Measurements from ENCODE around the gene KIAA1586. TPM values are rescaled to one million over a fixed set of nuclear protein-coding genes. Genes with fewer than 3 reads are reported as not detected.
A peak's percentile ranks its signal among the peaks of the same experiment; 100 is the strongest.

KIAA1586 gene
- total RNA-seq, 2 donors from 2014 or later: 12.1 to 12.4 TPM

DNA sequence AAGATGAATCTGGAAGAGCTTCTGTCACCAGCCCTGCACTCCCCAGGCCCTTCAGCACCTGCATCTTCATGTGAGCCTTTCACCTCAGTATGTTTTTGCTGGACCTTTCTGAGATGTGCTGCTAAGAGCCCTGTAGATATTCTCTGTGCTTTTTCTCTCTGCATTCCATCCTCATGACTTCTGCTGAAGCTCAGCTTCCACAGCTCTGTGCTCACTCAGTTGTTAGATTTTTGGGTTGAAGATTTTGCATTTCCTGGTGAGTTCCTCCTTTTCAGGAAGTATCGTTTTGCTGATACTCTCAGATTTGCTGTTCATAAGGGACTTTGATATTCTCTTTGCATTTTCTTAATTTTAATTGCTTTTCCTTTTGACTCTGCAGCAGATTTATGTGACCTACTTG lies 18.3 kb downstream of the KIAA1586 start:
- H3K36me3 Mint-ChIP-seq (ENCODE audit: insufficient read depth in 2 of 2): peaks cover 0 to 5% of the 10 kb centered on the region in 2 donors

DNA sequence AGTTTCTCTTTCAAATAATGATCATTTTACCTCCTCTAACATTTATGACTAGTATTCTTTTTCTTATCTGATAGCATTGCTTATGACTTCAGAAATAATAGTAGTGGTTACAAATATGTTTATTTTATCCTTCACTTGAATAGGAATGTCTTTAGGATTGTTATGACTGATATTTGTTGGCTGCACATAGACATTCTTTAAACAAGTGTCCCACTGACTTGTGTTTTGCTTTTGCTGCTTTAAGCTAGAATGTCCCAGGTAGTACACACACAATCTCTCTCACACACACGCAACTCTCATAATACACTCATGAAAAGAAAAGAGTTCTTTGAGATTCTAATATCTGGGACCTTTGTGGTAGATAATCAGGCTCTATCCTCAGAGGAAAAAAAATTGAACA lies 21.6 kb downstream of the KIAA1586 start:
- no peak overlapping the region for H3K4me3 Mint-ChIP-seq
- H3K9me3 Mint-ChIP-seq: no peaks in the 10 kb centered on the region
- H3K27me3 Mint-ChIP-seq (ENCODE audit: low read depth): no peaks in the 10 kb centered on the region

More for the DNA sequence above, 18.3 kb downstream of the KIAA1586 start:
- no peak for DNase-seq
- no peaks in the 10 kb centered on the region for H3K4me1 Mint-ChIP-seq (ENCODE audit: low read depth)
- no peak for ATAC-seq (replicated peaks in 1 of 2)
- no peaks in the 10 kb centered on the region for H3K9me3 Mint-ChIP-seq
- no peak overlapping the region for H3K4me3 Mint-ChIP-seq
- H3K27me3 Mint-ChIP-seq (ENCODE audit: low read depth): no peaks in the 10 kb centered on the region
- no peak overlapping the region for H3K27ac Mint-ChIP-seq

GRCh38 chr6:57069228-57069627 lies 22.7 kb downstream of the KIAA1586 start:
- Mint-ChIP-seq H3K4me3 (no peak overlapping the region), H3K36me3 (ENCODE audit: insufficient read depth in 2 of 2) (no peaks in the 10 kb centered on the region), H3K27me3 (ENCODE audit: low read depth) (no peaks in the 10 kb centered on the region), H3K4me1 (ENCODE audit: low read depth) (no peaks in the 10 kb centered on the region), H3K27ac (no peak overlapping the region), H3K9me3 (no peaks in the 10 kb centered on the region)
- DNase-seq: no peak
- no peak for ATAC-seq (replicated peaks in 1 of 2)

More for the DNA sequence above, 21.6 kb downstream of the KIAA1586 start:
- no peak for DNase-seq
- no peak for ATAC-seq (replicated peaks in 1 of 2)
- peak overlapping the region; percentile 58 for H3K27ac Mint-ChIP-seq
- no peaks in the 10 kb centered on the region for H3K36me3 Mint-ChIP-seq (ENCODE audit: insufficient read depth in 2 of 2)
- H3K4me1 Mint-ChIP-seq (ENCODE audit: low read depth): no peaks in the 10 kb centered on the region

DNA sequence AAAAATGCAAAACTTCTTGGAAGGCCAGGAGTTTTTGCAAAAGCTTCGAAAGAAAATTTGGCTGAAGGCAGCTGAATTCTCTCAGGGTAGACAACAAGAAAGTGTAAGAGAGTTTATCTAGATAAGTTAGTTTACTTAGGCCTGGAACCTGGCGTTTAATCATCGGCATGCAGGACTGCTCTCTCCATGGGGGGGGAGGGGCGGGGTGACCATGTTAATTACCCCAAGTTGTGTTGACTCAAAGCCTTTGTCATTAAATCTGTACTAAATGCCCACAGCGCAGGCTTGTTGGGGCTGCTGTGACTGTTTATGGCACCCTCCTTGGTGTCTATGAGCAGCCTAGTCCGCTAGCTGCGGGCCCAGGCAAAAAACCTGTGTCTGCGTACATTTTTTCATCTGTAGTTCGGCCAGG lies 23.4 kb downstream of the KIAA1586 start:
- no peak overlapping the region for H3K27ac Mint-ChIP-seq
- no peaks in the 10 kb centered on the region for H3K4me1 Mint-ChIP-seq (ENCODE audit: low read depth)
- no peak overlapping the region for H3K4me3 Mint-ChIP-seq
- H3K27me3 Mint-ChIP-seq (ENCODE audit: low read depth): no peaks in the 10 kb centered on the region
- no peaks in the 10 kb centered on the region for H3K9me3 Mint-ChIP-seq
- DNase-seq (no peak), ATAC-seq (replicated peaks in 1 of 2) (no peak)
- H3K36me3 Mint-ChIP-seq (ENCODE audit: insufficient read depth in 2 of 2): no peaks in the 10 kb centered on the region

DNA sequence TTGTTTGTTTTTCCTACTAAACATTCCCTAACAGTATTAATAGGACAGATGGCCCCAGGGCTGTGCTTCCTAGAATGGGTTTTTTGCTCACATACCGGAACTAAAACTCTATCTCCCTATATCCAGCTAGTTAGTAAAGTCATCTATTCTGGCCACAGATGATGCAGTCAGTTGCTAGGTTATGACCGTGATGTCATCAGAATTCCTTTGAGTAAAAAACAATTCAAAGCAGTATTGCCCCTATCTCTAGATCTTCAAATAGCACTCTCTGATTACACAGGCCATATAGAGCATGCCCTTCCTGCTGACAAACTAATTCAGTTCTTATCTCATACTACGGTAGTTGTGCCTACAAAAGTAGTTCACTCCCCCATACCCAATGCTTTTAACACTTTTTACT lies 25.6 kb downstream of the KIAA1586 start:
- ATAC-seq (replicated peaks in 1 of 2) (no peak), DNase-seq (no peak)
- Mint-ChIP-seq H3K4me3 (no peak overlapping the region), H3K9me3 (no peaks in the 10 kb centered on the region), H3K27me3 (ENCODE audit: low read depth) (no peaks in the 10 kb centered on the region), H3K27ac (no peak overlapping the region), H3K36me3 (ENCODE audit: insufficient read depth in 2 of 2) (no peaks in the 10 kb centered on the region), H3K4me1 (ENCODE audit: low read depth) (no peaks in the 10 kb centered on the region)

- peaks cover 0 to 1% of the 10 kb centered on the region in 2 donors for H3K36me3 Mint-ChIP-seq (ENCODE audit: insufficient read depth in 2 of 2)
- no peak overlapping the region for H3K27ac Mint-ChIP-seq
- H3K27me3 Mint-ChIP-seq (ENCODE audit: low read depth): no peaks in the 10 kb centered on the region
- no peaks in the 10 kb centered on the region for H3K9me3 Mint-ChIP-seq
- no peaks in the 10 kb centered on the region for H3K4me1 Mint-ChIP-seq (ENCODE audit: low read depth)
- no peak overlapping the region for H3K4me3 Mint-ChIP-seq
- DNase-seq (no peak), ATAC-seq (replicated peaks in 1 of 2) (no peak)
Observed at GRCh38 chr6:57074383-57074782, 27.9 kb downstream of the KIAA1586 start.

- ATAC-seq (replicated peaks in 1 of 2) (no peak), DNase-seq (no peak)
- Mint-ChIP-seq H3K27ac (no peak overlapping the region), H3K4me3 (no peak overlapping the region), H3K27me3 (ENCODE audit: low read depth) (no peaks in the 10 kb centered on the region), H3K9me3 (no peaks in the 10 kb centered on the region), H3K4me1 (ENCODE audit: low read depth) (no peaks in the 10 kb centered on the region), H3K36me3 (ENCODE audit: insufficient read depth in 2 of 2) (peaks cover 0 to 3% of the 10 kb centered on the region in 2 donors)
Observed at GRCh38 chr6:57075092-57075491, 28.6 kb downstream of the KIAA1586 start.

DNA sequence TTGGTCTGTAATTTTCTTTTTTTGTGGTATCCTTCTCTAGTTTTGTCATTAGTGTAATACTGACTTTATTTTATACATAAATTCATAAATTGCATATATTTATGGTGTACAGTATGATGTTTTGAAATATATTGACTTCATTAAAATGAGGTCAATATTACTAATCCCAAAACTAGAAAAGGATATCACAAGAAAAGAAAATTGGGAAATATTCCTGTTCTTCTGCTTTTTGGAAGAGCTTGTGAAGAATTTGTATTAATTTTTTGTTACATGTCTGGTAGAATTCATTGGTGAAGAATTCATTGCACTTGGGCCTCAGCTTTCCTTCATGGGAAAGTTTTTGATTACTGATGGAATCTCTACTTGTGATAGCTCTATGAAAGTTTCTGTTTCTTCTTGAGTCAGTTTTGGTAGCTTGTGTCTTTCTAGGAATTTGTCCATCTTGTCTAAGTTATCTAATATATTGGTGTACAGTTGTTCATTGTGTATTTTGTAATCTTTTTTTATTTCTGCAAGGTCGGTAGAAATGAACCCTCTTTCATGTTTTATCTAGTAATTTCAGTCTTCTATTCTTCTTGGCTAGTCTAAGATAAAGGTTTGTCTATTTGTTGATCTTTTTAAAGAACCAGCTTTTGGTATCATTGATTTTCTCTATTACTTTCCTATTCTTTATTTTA lies 32.2 kb downstream of the KIAA1586 start:
- H3K27me3 Mint-ChIP-seq (ENCODE audit: low read depth): no peaks in the 10 kb centered on the region
- H3K4me1 Mint-ChIP-seq (ENCODE audit: low read depth): no peaks in the 10 kb centered on the region
- no peaks in the 10 kb centered on the region for H3K9me3 Mint-ChIP-seq
- no peak overlapping the region for H3K4me3 Mint-ChIP-seq
- H3K27ac Mint-ChIP-seq: no peak overlapping the region
- peaks cover 1 to 14% of the 10 kb centered on the region in 2 donors for H3K36me3 Mint-ChIP-seq (ENCODE audit: insufficient read depth in 2 of 2)
- ATAC-seq (replicated peaks in 1 of 2) (no peak), DNase-seq (no peak)

- Mint-ChIP-seq H3K4me1 (ENCODE audit: low read depth) (peaks cover 8% of the 10 kb centered on the region), H3K27ac (no peak overlapping the region), H3K9me3 (no peaks in the 10 kb centered on the region), H3K27me3 (ENCODE audit: low read depth) (no peaks in the 10 kb centered on the region), H3K4me3 (no peak overlapping the region), H3K36me3 (ENCODE audit: insufficient read depth in 2 of 2) (peaks cover 1 to 7% of the 10 kb centered on the region in 2 donors)
- ATAC-seq (replicated peaks in 1 of 2): no peak
- no peak for DNase-seq
Observed at GRCh38 chr6:57085471-57085870, 39.0 kb downstream of the KIAA1586 start.

DNA sequence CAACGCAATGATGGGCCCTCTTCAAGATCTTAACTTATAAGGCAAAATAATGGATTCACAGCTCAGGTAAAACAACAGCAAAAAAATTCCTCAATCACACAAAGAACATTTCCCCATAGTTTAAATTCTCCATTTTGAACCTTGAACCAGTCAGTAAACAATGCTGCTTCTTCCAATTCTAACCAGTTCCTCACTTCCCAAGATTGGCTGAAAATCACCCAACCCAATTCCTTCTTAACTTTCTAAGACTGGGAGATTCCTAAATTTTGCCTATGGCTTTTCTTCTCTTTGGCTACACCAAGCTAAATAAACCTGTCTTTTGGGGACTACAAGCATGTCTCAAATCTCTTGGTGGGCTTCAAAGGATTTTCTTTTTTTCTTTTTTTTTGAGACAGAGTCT lies 40.4 kb downstream of the KIAA1586 start:
- ATAC-seq (replicated peaks in 1 of 2): no peak
- no peaks in the 10 kb centered on the region for H3K9me3 Mint-ChIP-seq

DNA sequence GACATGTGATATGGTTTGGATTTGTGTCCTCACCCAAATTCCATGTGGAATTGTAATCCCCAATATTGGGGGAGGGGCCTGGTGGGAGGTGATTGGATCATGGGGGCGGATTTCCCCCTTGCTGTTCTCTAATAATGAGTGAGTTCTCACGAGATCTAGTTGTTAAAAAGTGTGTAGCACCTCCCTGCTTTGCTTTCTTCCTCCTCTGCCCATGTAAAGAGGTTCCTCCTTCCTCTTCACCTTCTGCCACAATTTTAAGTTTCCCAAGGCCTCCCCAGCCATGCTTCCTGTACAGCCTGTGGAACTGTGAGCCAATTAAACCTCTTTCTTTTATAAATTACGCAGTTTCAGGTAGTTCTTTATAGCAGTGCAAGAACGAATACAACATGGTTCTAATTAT lies 41.4 kb downstream of the KIAA1586 start:
- H3K4me1 Mint-ChIP-seq (ENCODE audit: low read depth): peaks cover 26% of the 10 kb centered on the region
- H3K27ac Mint-ChIP-seq: no peak overlapping the region
- DNase-seq (no peak), ATAC-seq (replicated peaks in 1 of 2) (no peak)
- no peaks in the 10 kb centered on the region for H3K9me3 Mint-ChIP-seq
- peaks cover 0 to 12% of the 10 kb centered on the region in 2 donors for H3K36me3 Mint-ChIP-seq (ENCODE audit: insufficient read depth in 2 of 2)
- no peak overlapping the region for H3K4me3 Mint-ChIP-seq
- H3K27me3 Mint-ChIP-seq (ENCODE audit: low read depth): no peaks in the 10 kb centered on the region

More for the DNA sequence above, 40.4 kb downstream of the KIAA1586 start:
- peaks cover 0 to 10% of the 10 kb centered on the region in 2 donors for H3K36me3 Mint-ChIP-seq (ENCODE audit: insufficient read depth in 2 of 2)
- DNase-seq: no peak
- no peaks in the 10 kb centered on the region for H3K27me3 Mint-ChIP-seq (ENCODE audit: low read depth)
- H3K27ac Mint-ChIP-seq: no peak overlapping the region
- H3K4me1 Mint-ChIP-seq (ENCODE audit: low read depth): peaks cover 16% of the 10 kb centered on the region
- H3K4me3 Mint-ChIP-seq: no peak overlapping the region

- Mint-ChIP-seq H3K27ac (peak overlapping the region; percentile 61), H3K36me3 (ENCODE audit: insufficient read depth in 2 of 2) (peaks cover 0 to 18% of the 10 kb centered on the region in 2 donors), H3K27me3 (ENCODE audit: low read depth) (no peaks in the 10 kb centered on the region), H3K4me1 (ENCODE audit: low read depth) (peaks cover 36% of the 10 kb centered on the region), H3K9me3 (no peaks in the 10 kb centered on the region), H3K4me3 (peak overlapping the region; percentile 74 to 85)
- DNase-seq (no peak), ATAC-seq (replicated peaks in 1 of 2) (no peak)
Observed at GRCh38 chr6:57089265-57089664, 42.8 kb downstream of the KIAA1586 start.

GRCh38 chr6:57089687-57090457 lies 43.4 kb downstream of the KIAA1586 start, which contains the start of gene ZNF451:
Gene ZNF451 (plus strand): TSS chr6:57090188. CDS start chr6:57090254, 66 bp downstream.
- peaks cover 0 to 18% of the 10 kb centered on the region in 2 donors for H3K36me3 Mint-ChIP-seq (ENCODE audit: insufficient read depth in 2 of 2)
- peaks cover 36% of the 10 kb centered on the region for H3K4me1 Mint-ChIP-seq (ENCODE audit: low read depth)
- ATAC-seq (replicated peaks in 1 of 2): peak; percentile 92 to 93
- peak within 1 kb of the TSS; percentile 61 for H3K27ac Mint-ChIP-seq
- no peaks in the 10 kb centered on the region for H3K9me3 Mint-ChIP-seq
- peak; percentile 96 to 97 for DNase-seq
- peak within 1 kb of the TSS; percentile 74 to 85 for H3K4me3 Mint-ChIP-seq
- no peaks in the 10 kb centered on the region for H3K27me3 Mint-ChIP-seq (ENCODE audit: low read depth)
